Naive B cell (primary cell): Measurements from ENCODE around the gene HS3ST4. TPM values are rescaled to one million over a fixed set of nuclear protein-coding genes. Genes with fewer than 3 reads are reported as not detected.

Experiments used
- ATAC-seq, 2 donors: fragments of 150-1000 bp; cut with Tn5 transposase; 2 replicates each; pipeline ENCODE4 v1.10.0; 2021; ENCODE audit warnings: low read depth in 2 of 2, mild to moderate bottlenecking in 2 of 2, moderate library complexity in 2 of 2
- DNase-seq: peaks from one replicate; pipeline ENCODE4 v3.0.0; 2022
- H3K27ac Mint-ChIP-seq, 6 donors: one replicate each; pipeline ENCODE4 v1.8.0; 2020 to 2022; ENCODE audit warnings: mild to moderate bottlenecking in 6 of 6, mixed read lengths in 6 of 6, moderate library complexity in 5 of 6, inconsistent platforms in 2 of 6
- H3K27me3 Mint-ChIP-seq, 3 donors: one replicate each; pipeline ENCODE4 v1.8.0; 2021 to 2022; ENCODE audit warnings: mixed read lengths in 3 of 3, mild to moderate bottlenecking in 1 of 3
- H3K36me3 Mint-ChIP-seq, 2 donors: one replicate each; pipeline ENCODE4 v1.8.0; 2020 to 2022; ENCODE audit warnings: mixed read lengths in 2 of 2, inconsistent platforms in 1 of 2, mild to moderate bottlenecking in 1 of 2
- H3K4me1 Mint-ChIP-seq, 3 donors: one replicate each; pipeline ENCODE4 v1.8.0; 2020 to 2022; ENCODE audit warnings: mixed read lengths in 3 of 3, inconsistent platforms in 1 of 3, mild to moderate bottlenecking in 1 of 3, moderate library complexity in 1 of 3
- H3K4me3 Mint-ChIP-seq, 8 donors: one replicate each; pipeline ENCODE4 v1.8.0; 2020 to 2022; ENCODE audit warnings: mild to moderate bottlenecking in 8 of 8, mixed read lengths in 8 of 8, moderate library complexity in 8 of 8, inconsistent platforms in 2 of 8
- H3K9me3 Mint-ChIP-seq, 7 donors: one replicate each; pipeline ENCODE4 v1.8.0; 2020 to 2022; ENCODE audit warnings: mixed read lengths in 7 of 7, mild to moderate bottlenecking in 5 of 7, inconsistent platforms in 2 of 7, moderate library complexity in 1 of 7
- polyA plus RNA-seq, 6 donors: library from polyadenylated mRNA; unstranded; fragments of 300-500 nt; fragmentation: Illumina TruSeq; gene quantifications; one replicate each; pipeline ENCODE4 v1.2.3, GENCODE V29; 2021; ENCODE audit warnings: low read depth in 6 of 6

HS3ST4 gene
- polyA plus RNA-seq, 6 donors from 2014 or later, result not detected

DNA sequence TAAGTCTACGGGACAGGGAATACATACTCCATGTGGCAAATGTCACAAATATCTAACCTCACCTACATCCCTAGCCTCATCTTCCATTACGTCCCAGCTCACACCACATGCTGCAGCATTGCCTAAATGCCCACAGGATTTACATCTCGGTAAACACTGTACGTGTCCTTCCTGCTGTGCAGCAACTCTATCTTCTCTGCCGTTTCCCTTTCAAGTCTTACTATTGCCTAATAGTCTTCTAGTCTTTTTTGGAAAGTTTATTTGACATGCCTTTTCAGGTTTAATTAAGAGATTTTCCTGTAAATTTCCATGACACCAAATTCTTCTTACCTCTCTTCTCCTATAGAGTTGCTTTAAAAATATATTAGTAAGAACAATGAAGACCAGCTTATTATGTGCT lies 120.5 kb downstream of the HS3ST4 start:
- no peak overlapping the region for H3K27ac Mint-ChIP-seq
- H3K4me3 Mint-ChIP-seq, result no peak overlapping the region
- H3K36me3 Mint-ChIP-seq, result no peaks in the 10 kb centered on the region
- peaks cover 0 to 7% (median 2%) of the 10 kb centered on the region in 7 donors for H3K9me3 Mint-ChIP-seq
- H3K27me3 Mint-ChIP-seq, result peaks cover 18 to 34% (median 21%) of the 10 kb centered on the region in 3 donors
- H3K4me1 Mint-ChIP-seq, result no peaks in the 10 kb centered on the region
- no peak for ATAC-seq
- DNase-seq, result no peak

DNA sequence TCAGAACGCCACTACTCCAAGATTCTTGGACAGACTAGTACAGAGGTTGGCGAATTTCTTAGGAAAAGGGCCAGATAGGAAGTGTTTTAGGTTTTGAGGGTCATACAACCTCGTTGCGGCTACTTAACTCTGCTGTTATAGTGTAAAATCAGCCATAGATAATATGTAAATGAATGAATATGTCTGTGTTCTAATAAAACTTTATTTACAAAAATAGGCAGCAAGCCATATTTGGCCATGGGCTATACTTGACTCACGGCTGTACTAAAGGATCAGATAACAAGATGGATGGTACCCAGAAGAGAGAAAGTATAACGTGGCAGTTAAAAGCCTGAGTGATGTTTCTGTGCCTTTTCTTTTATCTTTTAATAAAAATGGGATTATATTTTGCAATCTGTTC lies 125.5 kb downstream of the HS3ST4 start:
- Mint-ChIP-seq H3K4me1 (no peaks in the 10 kb centered on the region), H3K9me3 (peaks cover 0 to 7% (median 0%) of the 10 kb centered on the region in 7 donors), H3K36me3 (no peaks in the 10 kb centered on the region), H3K27ac (no peak overlapping the region), H3K4me3 (no peak overlapping the region), H3K27me3 (peaks cover 7 to 31% (median 29%) of the 10 kb centered on the region in 3 donors)
- DNase-seq, result no peak
- no peak for ATAC-seq

DNA sequence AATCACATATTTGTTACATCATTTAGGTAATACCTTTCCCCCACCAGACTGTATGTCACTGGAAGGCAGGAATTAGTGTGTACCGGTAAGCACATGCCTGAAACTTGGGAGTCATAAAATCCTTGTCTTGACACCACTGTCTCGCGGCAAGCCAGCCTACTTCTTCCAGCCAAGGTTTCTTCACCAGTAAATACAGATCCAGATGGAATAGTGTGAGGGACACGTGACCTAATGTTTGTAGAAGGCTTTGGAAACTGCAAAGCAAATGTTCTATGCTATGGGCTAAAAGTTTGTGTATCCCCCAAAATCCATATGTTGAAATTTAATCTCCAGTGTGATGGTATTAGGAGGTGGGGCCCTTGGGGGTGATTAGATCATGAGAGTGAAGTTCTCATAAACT lies 126.1 kb downstream of the HS3ST4 start:
- Mint-ChIP-seq H3K27me3 (peaks cover 2 to 26% (median 25%) of the 10 kb centered on the region in 3 donors), H3K4me3 (no peak overlapping the region), H3K27ac (no peak overlapping the region), H3K36me3 (no peaks in the 10 kb centered on the region), H3K4me1 (no peaks in the 10 kb centered on the region), H3K9me3 (peaks cover 0 to 4% (median 0%) of the 10 kb centered on the region in 7 donors)
- ATAC-seq (no peak), DNase-seq (no peak)

DNA sequence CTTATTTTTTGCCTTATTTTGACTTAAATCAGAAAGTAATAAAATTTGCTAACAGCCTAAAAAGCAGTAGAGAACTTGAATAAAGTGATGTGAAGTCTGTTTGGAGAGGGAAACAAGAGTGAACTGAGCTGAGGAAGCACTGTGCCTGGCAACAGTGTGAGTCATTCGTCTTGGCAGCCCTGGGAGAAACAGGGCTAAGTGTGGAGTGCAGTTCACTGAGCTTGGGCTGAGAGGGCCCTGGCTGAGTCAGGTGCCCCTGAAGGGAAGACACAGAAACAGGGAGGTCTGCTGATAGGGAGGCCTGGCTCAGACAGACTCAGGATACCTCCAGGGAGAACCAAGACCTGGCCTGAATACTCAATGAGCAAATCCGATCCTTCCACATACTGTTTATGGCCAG lies 132.1 kb downstream of the HS3ST4 start:
- ATAC-seq, result no peak
- H3K27ac Mint-ChIP-seq, result no peak overlapping the region
- no peak overlapping the region for H3K4me3 Mint-ChIP-seq
- peaks cover 21 to 38% (median 28%) of the 10 kb centered on the region in 3 donors for H3K27me3 Mint-ChIP-seq
- H3K4me1 Mint-ChIP-seq, result no peaks in the 10 kb centered on the region
- H3K36me3 Mint-ChIP-seq, result no peaks in the 10 kb centered on the region
- DNase-seq, result no peak
- peaks cover 0 to 2% (median 0%) of the 10 kb centered on the region in 7 donors for H3K9me3 Mint-ChIP-seq

DNA sequence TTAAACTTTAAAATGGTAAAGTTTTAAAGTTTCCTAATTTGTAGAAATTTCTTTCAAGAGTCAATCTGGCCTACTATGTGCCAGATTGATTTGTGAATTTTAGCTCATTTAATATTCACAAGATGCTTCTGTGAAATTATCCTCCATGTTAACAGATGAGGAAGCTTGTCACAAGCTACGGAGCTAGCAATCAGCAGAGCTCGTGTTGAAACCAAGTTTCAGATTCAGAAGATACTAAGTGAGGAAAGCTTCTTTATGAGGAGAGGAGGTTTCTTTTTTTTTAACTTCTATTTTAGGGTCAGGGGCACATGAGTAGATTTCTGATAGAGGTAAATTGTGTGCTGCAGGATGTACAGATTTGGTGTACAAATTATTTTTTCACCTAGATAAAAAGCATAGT lies 135.9 kb downstream of the HS3ST4 start:
- no peaks in the 10 kb centered on the region for H3K4me1 Mint-ChIP-seq
- no peak for ATAC-seq
- peaks cover 19 to 53% (median 51%) of the 10 kb centered on the region in 3 donors for H3K27me3 Mint-ChIP-seq
- H3K36me3 Mint-ChIP-seq, result no peaks in the 10 kb centered on the region
- H3K27ac Mint-ChIP-seq, result no peak overlapping the region
- no peak overlapping the region for H3K4me3 Mint-ChIP-seq
- DNase-seq, result no peak
- H3K9me3 Mint-ChIP-seq, result no peaks in the 10 kb centered on the region

DNA sequence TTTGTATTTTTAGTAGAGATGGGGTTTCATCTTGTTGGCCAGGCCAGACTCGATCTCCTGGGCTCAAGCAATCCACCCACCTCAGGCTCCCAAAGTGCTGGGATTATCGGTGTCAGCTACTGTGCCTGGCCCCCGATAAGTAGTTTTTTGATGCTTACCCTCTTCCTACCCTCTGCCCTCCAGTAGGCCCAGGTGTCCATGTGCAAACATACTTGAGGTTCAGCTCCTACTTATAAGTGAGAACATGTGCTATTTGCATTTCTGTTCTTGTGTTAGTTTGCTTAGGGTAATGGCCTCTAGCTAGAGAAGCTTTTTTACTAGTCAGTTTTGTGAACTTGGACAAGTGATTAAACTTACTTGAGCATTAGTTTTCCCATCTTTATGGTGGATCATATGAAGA lies 136.8 kb downstream of the HS3ST4 start:
- H3K36me3 Mint-ChIP-seq, result no peaks in the 10 kb centered on the region
- no peak overlapping the region for H3K4me3 Mint-ChIP-seq
- ATAC-seq (no peak), DNase-seq (no peak)
- no peaks in the 10 kb centered on the region for H3K4me1 Mint-ChIP-seq
- no peaks in the 10 kb centered on the region for H3K9me3 Mint-ChIP-seq
- H3K27me3 Mint-ChIP-seq, result peaks cover 19 to 53% (median 51%) of the 10 kb centered on the region in 3 donors
- no peak overlapping the region for H3K27ac Mint-ChIP-seq

DNA sequence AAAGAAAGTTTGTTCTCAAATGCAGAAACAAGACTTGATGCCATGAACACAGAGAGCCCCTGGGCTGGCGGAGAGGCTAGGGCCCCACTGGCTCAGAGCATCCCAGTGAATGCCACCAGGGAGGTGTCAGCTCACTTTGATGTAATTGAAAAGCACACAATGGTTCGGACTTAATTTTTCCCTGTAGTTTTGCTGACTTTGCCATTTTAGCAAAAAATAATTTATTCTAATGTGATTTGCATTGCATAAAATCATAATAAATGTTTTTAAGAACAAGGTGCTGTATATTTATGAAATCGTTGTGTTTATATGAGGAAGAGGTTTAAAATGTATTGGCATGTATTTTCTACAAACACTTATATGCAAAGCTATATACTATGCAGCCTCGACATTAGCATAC lies 140.5 kb downstream of the HS3ST4 start:
- Mint-ChIP-seq H3K9me3 (no peaks in the 10 kb centered on the region), H3K4me3 (no peak overlapping the region), H3K27ac (no peak overlapping the region), H3K36me3 (no peaks in the 10 kb centered on the region), H3K27me3 (peaks cover 4 to 47% (median 37%) of the 10 kb centered on the region in 3 donors), H3K4me1 (no peaks in the 10 kb centered on the region)
- no peak for ATAC-seq
- DNase-seq, result no peak

DNA sequence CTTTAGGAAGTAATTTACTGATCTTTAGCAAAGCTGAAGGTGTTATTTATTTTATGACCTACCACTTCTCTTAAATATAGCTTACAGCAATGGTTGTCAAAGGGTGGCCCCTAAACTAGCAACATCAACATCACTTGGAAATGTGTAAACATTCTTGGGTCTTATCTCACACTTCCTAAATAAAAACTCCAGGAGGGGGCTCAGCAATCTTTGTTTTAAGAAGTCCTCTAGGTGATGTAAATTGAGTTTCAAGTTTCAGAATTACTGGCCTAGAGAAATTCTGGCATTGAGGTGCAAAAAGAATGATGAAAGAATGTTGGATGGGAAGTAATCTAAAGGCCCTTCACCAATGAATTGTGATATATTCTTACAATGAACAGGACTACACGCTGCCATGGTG lies 142.3 kb downstream of the HS3ST4 start:
- Mint-ChIP-seq H3K9me3 (no peaks in the 10 kb centered on the region), H3K27me3 (peaks cover 12 to 54% (median 35%) of the 10 kb centered on the region in 3 donors), H3K4me1 (peaks cover 0 to 5% (median 2%) of the 10 kb centered on the region in 3 donors), H3K36me3 (no peaks in the 10 kb centered on the region), H3K27ac (no peak overlapping the region), H3K4me3 (no peak overlapping the region)
- DNase-seq, result no peak
- ATAC-seq, result no peak

DNA sequence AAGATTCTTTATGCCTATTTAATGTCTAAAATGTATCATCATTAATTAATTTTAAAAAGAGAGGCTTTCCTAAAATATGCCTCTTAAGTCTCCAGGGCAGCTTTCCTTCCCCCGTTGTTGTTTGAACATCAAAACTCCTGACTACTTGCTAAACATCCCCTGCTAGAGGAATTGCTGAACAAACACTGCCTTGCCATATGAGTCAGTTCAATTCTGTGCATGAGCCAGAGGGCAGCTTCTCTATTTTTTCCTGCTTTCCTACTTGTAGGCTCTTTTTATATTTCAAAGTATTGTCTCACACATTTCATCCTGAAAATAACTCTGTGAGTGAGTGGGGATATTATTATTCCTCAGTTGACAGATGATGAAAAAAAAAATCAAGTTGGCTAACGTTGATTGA lies 143.4 kb downstream of the HS3ST4 start:
- ATAC-seq, result no peak
- Mint-ChIP-seq H3K4me3 (no peak overlapping the region), H3K9me3 (no peaks in the 10 kb centered on the region)

DNA sequence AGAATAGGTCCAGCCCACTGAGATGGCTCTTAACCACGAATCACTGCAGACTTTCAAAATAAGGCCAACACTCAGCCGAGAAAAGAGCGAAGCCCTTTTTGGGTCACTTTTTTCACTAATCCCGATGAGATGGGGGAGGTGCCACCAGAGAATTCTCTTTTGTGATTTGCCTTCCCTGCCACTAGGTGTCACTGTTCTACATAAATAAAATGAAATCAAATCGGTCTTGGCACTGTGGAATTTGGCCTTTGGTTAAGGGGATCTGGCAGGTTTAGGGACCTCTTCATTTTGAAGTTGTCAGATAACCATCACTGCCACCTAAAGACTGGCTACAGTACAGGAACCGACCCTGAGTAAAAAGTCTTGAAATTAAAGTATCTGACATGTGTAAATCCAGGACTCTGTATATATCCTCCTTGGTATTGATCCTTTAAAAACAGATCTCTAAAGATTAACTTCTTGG lies 147.0 kb downstream of the HS3ST4 start:
- Mint-ChIP-seq H3K36me3 (no peaks in the 10 kb centered on the region), H3K4me3 (no peak overlapping the region), H3K4me1 (peaks cover 0 to 5% (median 2%) of the 10 kb centered on the region in 3 donors), H3K27ac (no peak overlapping the region), H3K9me3 (no peaks in the 10 kb centered on the region), H3K27me3 (peaks cover 12 to 40% (median 21%) of the 10 kb centered on the region in 3 donors)
- DNase-seq (peak; percentile 38), ATAC-seq (peak in 1 of 2 donors; percentile 30)

More for the DNA sequence above, 143.4 kb downstream of the HS3ST4 start:
- DNase-seq, result no peak
- Mint-ChIP-seq H3K27ac (no peak overlapping the region), H3K36me3 (no peaks in the 10 kb centered on the region), H3K27me3 (peaks cover 11 to 47% (median 33%) of the 10 kb centered on the region in 3 donors), H3K4me1 (peaks cover 0 to 5% (median 2%) of the 10 kb centered on the region in 3 donors)

DNA sequence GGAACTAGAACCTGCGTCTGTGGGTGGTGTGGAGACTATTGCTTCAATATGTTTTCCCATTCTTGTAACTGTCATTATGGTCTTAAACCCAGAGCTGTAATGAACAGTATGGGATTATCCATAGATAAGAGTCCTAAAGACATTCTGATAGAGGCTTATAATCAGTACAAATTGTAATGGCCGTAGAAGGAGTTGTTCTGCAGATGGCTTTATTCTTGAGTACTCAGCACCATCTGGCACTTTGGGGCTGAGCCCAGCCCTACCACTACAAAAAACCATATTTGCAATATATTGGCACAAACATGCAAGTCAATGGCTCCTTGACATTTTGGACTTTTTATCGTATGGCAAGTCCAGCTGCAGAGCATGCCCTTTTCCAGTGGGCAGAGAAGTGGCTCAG lies 150.0 kb downstream of the HS3ST4 start:
- H3K36me3 Mint-ChIP-seq, result no peaks in the 10 kb centered on the region

DNA sequence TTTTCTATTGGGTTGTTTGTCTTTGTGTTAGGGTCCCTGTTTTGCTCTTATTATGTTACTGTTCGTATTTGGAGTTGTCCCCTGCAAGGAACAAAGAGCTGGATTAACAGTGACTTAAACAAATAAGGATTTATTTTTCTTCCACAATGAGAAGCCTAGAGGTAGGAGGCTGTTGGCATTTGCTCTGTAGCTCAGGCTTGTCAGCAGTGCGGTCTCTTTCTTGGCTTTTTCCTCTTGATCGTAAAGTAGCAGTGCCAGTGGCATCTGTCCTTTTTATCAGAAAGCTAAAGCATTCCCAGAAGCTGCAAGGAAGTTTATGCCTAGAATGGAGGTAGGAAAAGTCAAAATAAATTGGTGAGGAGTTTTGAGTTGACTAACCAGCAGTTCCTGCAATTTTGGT lies 154.1 kb downstream of the HS3ST4 start:
- H3K4me3 Mint-ChIP-seq, result no peak overlapping the region
- no peak overlapping the region for H3K27ac Mint-ChIP-seq
- peaks cover 0 to 9% (median 1%) of the 10 kb centered on the region in 7 donors for H3K9me3 Mint-ChIP-seq
- no peak for DNase-seq
- no peak for ATAC-seq
- no peaks in the 10 kb centered on the region for H3K36me3 Mint-ChIP-seq
- H3K27me3 Mint-ChIP-seq, result peaks cover 4 to 17% (median 6%) of the 10 kb centered on the region in 3 donors
- no peaks in the 10 kb centered on the region for H3K4me1 Mint-ChIP-seq

More for the DNA sequence above, 150.0 kb downstream of the HS3ST4 start:
- peaks cover 12 to 34% (median 17%) of the 10 kb centered on the region in 3 donors for H3K27me3 Mint-ChIP-seq
- peaks cover 0 to 9% (median 1%) of the 10 kb centered on the region in 7 donors for H3K9me3 Mint-ChIP-seq
- no peak overlapping the region for H3K27ac Mint-ChIP-seq
- no peak for ATAC-seq
- no peak for DNase-seq
- peaks cover 0 to 5% (median 2%) of the 10 kb centered on the region in 3 donors for H3K4me1 Mint-ChIP-seq
- H3K4me3 Mint-ChIP-seq, result no peak overlapping the region

DNA sequence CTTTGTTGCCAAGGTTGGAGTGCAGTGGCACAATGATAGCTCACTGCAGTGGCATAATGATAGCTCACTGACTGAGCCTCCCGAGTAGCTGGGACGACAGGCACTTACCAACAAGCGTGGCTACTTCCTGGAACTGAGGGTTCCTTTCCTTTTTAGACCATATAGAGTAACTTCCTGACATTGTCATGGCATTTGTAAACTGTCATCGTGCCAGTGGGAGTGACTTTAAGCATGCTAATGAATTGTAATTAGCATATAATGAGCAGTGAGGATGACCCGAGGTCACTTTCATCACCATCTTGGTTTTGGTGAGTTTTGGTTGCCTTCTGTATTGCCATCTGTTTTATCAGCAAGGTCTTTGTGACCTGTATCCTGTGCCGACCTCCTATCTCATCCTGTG lies 162.4 kb downstream of the HS3ST4 start:
- DNase-seq, result no peak
- H3K9me3 Mint-ChIP-seq, result peaks cover 0 to 21% (median 3%) of the 10 kb centered on the region in 7 donors
- H3K4me1 Mint-ChIP-seq, result no peaks in the 10 kb centered on the region
- no peak overlapping the region for H3K4me3 Mint-ChIP-seq
- peak overlapping the region in 1 of 6 donors; percentile 9 for H3K27ac Mint-ChIP-seq
- H3K36me3 Mint-ChIP-seq, result no peaks in the 10 kb centered on the region
- H3K27me3 Mint-ChIP-seq, result peaks cover 30 to 42% (median 35%) of the 10 kb centered on the region in 3 donors
- no peak for ATAC-seq

DNA sequence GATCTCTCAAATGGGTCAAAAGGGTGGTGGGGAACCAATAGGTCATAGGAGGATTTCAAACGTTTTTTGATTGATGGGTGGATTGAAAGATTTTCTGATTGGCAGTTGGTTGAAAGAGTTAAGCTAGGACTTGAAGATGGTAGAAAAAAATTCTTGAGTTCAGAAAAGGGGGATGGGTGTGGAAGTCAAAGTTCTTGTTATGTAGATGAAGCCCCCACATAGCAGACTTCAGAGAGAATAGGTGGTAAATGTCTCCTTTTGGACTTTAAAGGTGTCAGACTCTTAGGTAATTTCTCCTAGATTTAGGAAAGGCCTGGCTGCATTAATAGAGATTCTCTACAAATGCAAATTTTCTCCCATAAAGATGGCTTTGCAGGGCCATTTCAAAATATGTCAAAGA lies 163.3 kb downstream of the HS3ST4 start:
- Mint-ChIP-seq H3K27ac (peak overlapping the region in 1 of 6 donors; percentile 8), H3K4me1 (no peaks in the 10 kb centered on the region), H3K4me3 (no peak overlapping the region), H3K36me3 (no peaks in the 10 kb centered on the region), H3K27me3 (peaks cover 33 to 42% (median 35%) of the 10 kb centered on the region in 3 donors), H3K9me3 (peaks cover 0 to 22% (median 4%) of the 10 kb centered on the region in 7 donors)
- ATAC-seq (no peak), DNase-seq (no peak)
